Suppressor macrophage treated with lipopolysaccharide for 4 hours (primary cell): ENCODE data around the gene ODAM.
"Not testable (repeated sequence)": the region's sequence is repeated elsewhere in the genome, so short reads cannot be mapped to it uniquely, and the experiment has no call there.

ENCODE experiments used
- DNase-seq: peaks from one replicate; pipeline ENCODE4 v3.0.0-alpha.2; 2020

ODAM gene, protein sequence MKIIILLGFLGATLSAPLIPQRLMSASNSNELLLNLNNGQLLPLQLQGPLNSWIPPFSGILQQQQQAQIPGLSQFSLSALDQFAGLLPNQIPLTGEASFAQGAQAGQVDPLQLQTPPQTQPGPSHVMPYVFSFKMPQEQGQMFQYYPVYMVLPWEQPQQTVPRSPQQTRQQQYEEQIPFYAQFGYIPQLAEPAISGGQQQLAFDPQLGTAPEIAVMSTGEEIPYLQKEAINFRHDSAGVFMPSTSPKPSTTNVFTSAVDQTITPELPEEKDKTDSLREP

DNA sequence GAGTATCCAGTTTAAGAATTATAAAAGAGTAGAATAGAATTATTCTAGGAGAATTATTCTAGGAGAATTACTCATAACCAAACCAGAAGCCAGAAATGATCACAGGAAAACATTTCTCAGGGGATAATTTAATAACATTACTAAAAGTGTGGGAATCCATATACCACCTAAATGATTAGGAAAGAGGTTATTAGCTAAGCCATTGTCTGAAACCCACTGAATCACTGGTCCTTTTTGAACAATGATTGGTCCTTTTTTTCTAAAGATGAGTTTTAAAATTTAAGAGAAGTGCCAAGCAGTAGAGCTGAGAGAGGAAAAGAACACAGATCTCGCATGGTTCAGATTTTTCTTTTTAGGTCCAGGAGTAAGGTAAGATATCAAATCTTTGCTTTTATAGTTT is at the start of gene ODAM:
ODAM (plus strand) TSS at position 301 of the 400 bp plus-strand sequence. CDS start 819 bp downstream, outside the sequence.
- no peak for DNase-seq

DNA sequence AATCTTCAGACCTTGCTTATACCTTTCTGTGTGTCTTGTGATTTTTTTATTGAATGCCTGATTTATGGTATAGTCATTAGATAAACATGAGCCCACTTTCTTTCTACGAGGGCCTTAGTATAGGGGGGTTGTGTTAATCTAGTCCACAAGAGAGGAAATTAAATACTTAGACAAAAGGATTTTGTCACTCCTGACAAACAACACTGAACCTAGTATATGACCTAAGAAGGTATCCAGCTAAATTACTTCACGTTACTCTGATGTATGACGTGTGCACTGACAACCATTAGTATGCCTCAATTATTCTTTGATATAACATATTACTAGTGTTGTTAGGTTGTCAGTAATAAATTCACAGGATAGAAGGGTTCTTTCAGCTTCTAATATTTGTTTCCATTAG is 44.3 kb upstream of the ODAM start:
- DNase-seq = no peak

DNA sequence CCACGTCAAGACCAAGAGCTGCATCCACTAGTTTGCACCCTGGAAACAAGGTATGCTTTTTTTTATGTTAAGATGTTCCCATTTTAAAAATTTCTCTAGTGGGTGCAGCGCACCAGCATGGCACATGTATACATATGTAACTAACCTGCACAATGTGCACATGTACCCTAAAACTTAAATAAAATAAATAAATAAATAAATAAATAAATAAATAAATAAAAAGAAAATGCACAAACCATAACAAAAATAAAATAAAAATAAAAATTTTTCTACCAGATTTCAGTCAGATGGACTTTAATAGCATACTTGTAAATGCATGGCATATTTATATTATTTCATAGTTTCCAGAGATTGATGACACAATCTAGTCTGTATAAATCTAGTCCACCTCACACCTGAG is 43.4 kb upstream of the ODAM start:
- DNase-seq = no peak

DNA sequence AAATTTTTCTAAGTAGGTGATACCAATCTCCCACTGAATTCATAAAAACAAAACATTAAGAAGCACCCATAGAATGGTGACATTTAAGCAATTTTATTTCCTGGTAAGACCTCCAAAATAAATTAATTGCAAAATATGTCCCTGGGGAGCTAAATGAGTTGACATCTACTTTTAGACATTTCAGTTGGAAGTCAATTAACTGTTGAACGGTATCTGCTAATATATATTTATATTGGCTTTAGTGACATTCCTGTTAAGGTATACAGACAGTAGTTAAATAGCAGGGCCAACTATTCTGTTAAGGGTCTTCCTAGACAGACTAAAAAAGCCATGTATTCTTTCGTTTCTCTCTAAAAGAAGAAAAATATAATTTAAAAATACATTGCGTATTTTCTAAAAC is 41.6 kb upstream of the ODAM start, which contains the start of gene PRR27:
PRR27 (plus strand) TSS at position 301 of the 400 bp plus-strand sequence. CDS start 139 bp downstream, outside the sequence.
- no peak for DNase-seq

DNA sequence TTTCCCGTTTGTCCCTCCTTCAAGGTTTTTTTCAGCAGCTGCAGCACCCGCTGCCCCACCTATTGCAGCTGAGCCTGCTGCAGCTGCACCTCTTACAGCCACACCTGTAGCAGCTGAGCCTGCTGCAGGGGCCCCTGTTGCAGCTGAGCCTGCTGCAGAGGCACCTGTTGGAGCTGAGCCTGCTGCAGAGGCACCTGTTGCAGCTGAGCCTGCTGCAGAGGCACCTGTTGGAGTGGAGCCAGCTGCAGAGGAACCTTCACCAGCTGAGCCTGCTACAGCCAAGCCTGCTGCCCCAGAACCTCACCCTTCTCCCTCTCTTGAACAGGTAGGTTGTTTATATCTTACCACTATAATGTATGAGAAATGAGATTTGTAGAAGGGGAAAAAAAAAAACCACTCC is 36.9 kb upstream of the ODAM start:
- DNase-seq = no peak

DNA sequence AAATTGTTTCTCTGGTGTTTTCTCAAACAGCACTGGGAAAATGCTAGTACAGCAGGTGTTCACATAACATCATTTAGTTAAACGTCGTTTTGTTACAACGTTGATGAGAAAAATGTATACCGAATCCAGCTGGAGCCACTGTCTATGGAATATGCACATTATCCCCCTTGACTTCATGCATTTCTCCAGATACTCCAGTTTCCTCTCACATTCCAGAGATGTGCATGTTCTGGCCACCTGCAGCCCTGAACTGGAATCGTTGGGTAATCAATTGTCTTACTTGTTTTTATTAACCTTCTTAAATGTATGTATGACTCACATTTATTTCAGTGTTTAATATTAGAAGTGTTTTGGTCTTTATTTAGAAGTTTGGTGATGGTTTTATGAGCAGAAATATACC is 18.4 kb upstream of the ODAM start:
- DNase-seq = no peak

DNA sequence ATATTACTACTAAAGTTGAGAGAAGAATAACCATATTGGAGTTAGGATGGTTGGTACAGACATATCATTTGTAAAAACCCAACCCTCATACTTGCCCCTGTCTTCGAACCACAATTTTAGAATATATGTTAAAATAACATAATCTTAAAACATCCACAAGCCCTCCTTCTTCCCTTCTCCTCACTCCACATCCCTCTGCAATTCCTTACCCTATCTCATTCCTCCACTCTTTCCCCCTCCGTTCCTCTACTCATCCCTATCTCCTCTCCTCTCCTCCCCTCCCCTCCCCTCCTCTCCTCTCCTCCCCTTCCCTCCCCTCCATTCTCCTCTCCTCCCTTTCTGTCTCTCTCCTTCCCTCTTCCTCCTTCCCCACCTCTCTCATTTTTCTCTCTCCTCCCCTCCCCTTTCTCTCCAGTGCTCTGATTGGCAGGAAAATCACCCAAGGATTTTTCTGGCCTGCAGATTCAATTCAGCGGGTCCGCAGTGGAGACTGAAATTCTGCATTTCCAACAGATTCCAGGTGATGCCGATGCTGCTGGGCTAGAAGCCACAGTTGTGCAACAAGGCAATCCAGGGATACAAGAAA is 17.4 kb upstream of the ODAM start:
- DNase-seq = no peak

DNA sequence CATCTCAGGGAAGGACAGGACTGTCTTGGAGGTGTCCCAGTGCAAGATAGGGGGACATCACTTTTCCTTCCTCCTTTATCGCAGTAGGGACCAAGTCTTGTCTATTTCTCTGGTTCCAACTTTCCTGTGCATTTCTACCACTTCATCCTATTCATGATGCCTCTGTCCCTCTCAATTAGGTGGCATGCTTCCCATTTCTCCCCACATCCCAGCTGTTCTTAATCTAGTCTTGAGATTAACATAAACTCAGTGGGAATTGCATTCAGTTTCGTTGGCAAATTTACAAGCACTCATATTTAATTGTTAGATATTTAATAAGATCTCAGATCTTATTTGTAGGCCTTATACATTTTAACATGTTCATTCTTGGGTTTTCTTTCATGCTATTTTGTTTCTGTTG is 15.7 kb upstream of the ODAM start:
- no peak for DNase-seq

DNA sequence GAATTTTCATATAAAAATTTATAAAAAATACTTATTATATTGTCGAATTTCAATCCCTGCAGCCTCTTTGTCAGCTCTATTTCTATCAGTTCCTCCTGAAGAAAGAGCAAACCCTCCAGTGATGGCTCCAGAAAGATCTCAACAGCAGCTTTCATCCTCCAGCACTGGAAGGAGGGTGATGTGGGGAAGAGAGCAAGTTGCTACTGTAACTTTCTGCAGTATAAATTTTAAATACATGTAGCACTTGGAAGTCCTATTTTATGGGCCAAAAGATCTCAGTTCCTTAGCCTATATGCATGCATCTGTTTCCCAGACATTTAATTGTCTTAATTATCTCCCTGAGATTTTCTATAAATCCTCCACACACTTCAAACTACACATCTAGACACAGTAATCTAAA is 13.7 kb upstream of the ODAM start:
- no peak for DNase-seq

DNA sequence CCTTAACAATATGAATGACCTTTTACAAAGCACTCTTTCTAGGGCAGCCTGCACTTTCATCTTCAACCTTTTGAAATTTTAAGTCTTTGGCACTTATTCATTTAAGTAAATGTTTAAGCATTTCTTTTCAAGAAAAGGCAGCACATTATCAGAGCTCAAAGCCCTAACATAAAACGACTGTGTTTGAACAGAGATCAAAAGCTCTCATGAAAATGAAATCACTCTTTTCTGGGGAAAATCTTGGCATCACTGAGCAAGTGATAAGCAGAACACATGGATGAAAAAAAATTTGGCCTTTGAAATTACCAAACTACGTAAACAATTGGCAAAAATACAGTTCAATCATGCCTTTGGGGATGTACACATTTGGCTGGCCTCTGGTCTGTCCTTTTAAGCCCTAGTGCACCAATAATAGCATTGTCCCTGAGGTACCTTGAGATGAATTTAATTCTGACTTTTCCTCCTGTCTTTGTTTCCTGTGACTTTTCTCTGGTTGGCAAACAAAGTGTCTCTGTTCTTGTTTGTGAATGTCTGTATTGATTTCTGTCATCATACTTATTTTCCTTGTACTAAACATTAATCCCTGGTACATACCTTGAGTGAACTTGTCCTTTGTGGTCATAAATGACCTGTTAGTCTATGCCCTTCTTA is 12.9 kb upstream of the ODAM start:
- DNase-seq = no peak

DNA sequence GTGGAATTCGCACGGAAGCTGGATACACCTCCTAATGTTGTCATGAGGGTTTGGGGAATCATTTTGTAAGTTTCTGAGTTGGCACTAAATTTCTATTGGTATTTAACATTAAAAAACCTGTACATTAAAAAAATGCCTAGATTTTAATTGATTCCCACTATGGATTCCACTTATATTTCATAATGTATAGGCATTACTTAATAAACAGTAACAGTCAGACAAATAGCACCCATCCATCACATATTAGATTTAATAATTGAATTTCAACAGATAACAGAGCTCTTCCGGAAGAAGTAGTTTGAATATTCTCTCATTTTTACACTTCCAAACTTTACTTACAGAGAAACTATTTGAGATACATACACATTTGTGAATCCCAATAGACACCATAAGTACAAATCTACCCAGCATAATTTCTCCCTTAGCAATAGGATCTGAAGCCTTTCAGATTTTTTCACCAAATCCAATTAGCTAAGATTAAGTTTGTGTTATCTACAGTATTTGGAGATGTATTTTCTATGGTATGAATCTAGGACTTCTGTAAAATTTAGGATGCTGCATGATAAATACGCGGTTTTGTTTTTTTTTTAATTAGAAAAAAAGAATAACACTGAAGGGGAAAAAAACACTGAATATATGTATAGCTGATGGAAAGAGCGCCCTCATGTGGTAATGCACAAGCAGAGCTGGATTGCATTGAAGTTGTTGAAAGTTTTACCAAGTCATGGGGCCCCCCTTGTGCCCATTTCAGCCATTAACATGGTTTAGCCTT is 12.2 kb upstream of the ODAM start:
- DNase-seq = peak; percentile 43

DNA sequence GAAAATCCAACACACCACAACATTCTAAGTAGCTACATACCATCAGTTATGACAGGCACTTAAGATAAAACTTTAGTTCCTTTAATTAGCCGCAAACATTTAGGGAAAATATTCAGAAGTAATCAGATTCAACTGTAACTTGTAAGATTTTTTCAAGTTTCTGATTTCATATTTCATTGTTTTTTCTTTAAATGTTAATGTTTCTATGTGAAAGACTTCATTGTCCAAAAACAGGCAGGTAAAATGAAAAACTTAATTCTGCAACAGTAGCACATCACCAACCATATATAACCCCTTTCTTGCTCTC is 11.6 kb upstream of the ODAM start:
- no peak for DNase-seq

DNA sequence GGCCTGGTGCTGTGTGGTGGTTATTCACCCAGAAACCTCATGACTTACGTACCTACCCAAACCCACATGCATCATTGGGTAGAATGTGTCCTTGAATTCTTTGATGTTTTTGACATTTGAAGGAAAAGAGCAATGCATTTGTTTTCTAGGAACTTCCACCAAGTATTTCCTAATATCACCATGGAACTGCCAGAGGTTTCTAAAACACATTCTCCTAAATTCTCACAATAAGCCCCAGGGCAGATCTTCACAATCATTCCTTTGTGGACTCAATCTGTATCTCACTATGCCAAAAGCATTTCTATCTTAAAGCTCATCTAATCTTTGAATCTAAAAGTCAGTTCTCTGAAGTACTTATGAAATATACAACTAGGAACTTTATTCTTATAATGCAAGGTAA is 8.3 kb upstream of the ODAM start:
- DNase-seq = no peak

DNA sequence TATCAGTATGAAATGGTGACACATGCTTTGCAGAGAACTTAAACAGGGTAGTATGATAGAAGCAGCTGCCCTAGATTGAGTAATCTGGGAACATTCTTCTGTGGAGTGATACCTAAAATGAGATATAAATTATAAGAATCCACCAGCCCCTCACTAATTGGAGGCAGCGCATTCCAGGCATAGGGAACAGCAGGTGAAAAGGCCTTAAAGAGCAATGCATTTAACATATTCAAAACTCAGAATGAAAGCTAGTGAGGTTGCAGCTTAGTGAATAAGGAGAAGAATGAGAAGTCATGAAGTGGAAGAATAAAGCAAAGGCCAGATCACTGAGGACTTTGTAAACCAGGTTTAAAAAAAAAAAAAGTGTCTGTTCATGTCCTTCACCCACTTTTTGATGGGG is 4.9 kb upstream of the ODAM start:
- no peak for DNase-seq

DNA sequence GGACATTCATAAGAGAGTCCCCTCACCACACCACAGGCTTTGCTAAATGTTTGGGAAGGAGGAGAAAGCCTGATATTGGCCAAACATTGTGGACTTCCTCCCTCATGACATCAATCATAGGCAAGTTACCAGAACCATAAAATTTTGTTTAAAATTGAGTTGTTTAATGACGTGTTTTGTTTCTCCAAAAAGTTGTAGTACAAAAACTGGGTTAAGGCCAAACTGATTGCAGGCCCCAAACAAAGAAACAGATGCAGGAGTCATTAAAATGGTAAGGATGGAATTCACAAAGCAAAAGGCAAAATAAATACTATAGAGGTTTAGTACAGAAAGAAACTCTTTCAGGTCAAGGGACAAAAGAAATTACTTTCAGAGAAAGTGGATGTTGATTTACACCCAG is 3.9 kb upstream of the ODAM start:
- no peak for DNase-seq

DNA sequence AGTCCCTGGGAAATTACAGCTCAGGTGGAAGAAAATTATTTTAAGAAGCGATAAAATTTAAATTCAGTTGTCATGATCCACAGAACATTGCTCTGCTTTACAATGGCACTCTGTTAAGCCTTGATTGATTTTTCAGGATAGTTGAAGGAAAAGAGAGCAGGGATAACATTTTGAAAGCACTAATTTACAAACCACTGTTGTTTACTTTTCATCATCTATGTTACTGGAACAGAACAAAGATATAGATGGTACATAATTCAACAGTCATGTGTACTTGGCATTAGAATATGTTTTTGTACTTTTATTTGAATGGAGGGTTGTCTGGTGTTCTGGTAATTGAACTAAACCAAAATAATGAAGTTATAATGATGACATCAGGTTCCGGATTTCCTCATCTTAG is 2.6 kb upstream of the ODAM start:
- DNase-seq = no peak

DNA sequence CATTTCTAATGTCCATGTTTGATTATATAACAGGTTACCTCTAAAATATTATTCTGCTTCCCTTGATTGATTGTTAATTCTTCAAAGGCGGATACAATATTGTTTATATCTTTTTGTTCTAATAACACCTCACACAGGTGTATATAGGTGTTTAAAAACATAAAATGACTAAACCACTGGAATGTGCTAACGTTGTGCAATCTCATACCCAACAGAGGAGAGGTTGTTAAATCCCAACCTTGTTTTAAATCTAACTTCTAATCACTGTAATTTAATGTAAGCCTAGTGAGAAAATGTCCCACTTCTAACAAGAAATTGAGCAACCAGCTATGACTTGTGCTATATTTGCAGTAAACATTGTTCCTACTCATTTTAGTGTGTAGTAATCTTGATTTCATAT is 1.3 kb downstream of the ODAM start:
- DNase-seq = no peak

DNA sequence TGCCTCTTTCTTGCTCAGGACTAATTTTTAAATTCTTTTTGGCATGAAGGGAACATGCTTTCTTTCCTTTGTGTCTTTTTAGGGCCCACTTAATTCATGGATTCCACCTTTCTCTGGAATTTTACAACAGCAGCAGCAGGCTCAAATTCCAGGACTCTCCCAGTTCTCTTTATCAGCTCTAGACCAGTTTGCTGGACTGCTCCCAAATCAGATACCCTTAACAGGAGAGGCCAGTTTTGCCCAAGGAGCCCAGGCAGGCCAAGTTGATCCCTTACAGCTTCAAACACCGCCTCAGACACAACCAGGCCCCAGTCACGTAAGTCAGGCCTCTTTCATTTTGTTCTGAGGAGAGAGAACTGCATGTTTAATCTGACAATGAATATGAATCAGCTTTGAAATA is 2.3 kb downstream of the ODAM start:
- no peak for DNase-seq

DNA sequence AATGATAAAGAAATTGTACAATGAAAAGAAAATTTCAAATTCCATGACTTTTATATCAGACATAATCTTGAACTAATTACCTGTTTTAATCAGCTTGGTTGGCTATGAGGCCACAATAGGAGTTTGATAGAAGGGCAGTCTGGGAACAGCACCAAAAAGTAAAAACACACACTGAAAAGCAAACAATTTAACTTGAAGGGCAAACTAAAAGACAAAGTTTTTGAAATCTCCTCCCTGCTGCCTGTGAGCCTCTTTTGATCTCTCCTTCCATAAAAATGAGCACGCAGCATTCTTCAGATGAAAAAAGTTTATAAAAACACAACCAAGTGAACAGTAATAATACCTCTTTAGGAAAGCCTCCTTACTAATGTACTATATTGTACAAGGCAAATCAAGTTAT is 8.1 kb downstream of the ODAM start:
- DNase-seq = no peak

DNA sequence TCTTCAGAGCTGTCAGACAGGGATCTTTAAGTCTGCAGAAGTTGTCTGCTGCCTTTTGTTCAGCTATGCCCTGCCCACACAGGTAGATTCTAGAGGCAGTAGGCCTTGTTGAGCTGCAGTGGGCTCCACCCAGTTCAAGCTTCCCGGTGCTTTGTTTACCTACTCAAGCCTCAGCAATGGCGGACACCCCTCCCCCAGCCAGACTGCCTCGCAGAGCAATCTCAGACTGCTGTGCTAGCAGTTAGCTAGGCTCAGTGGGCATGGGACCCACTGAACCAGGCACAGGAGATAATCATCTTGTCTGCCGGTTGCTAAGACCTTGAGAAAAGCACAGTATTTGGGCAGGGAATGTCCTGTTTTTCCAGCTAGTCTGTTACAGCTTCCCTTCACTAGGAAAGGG is 17.2 kb downstream of the ODAM start:
- DNase-seq = not testable (repeated sequence)

DNA sequence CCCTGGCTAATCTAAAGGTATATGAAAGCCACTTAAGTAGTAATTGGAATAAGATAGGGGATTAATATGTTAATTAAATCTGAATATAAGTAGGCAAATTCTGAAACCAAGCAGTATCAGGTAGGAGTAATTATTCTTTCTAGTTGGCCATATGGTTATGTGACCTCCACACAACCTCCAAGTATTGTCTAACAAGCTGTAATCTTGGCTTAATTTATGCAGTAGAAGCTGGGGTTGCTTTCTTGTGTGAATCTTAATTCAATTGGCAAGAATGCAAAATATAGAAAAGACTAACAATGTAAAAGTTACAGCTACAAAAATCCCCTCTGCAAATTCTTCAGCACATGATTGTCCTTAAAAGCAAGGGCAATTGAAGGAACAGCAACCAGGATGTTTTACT is 20.6 kb downstream of the ODAM start:
- DNase-seq = not testable (repeated sequence)

DNA sequence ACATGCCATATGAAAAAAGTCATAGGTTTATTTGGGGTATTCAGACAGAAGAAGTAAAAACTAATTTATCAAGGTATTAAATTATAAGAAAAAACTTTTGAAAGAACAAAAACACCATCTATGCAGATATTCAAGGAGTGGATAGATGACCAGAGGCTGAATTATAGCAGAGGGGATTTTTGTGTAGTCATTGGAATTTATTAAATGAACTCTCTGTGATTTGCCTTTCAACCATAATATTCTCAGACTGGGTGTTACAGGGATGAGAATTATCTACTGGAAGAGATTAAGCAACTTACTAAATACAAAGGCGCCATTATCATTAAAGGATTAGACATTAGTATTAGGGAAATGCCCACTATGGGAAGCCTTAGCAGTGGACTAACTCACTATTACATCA is 21.0 kb downstream of the ODAM start:
- DNase-seq = not testable (repeated sequence)

DNA sequence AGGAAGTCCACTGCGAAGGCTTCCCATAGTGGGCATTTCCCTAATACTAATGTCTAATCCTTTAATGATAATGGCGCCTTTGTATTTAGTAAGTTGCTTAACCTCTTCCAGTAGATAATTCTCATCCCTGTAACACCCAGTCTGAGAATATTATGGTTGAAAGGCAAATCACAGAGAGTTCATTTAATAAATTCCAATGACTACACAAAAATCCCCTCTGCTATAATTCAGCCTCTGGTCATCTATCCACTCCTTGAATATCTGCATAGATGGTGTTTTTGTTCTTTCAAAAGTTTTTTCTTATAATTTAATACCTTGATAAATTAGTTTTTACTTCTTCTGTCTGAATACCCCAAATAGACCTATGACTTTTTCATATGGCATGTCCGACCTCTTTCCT is 25.9 kb downstream of the ODAM start:
- DNase-seq = not testable (repeated sequence)

DNA sequence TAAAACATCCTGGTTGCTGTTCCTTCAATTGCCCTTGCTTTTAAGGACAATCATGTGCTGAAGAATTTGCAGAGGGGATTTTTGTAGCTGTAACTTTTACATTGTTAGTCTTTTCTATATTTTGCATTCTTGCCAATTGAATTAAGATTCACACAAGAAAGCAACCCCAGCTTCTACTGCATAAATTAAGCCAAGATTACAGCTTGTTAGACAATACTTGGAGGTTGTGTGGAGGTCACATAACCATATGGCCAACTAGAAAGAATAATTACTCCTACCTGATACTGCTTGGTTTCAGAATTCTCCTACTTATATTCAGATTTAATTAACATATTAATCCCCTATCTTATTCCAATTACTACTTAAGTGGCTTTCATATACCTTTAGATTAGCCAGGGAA is 26.3 kb downstream of the ODAM start:
- DNase-seq = not testable (repeated sequence)
